ENCODE measurements around the gene ENTPD2.

DNA sequence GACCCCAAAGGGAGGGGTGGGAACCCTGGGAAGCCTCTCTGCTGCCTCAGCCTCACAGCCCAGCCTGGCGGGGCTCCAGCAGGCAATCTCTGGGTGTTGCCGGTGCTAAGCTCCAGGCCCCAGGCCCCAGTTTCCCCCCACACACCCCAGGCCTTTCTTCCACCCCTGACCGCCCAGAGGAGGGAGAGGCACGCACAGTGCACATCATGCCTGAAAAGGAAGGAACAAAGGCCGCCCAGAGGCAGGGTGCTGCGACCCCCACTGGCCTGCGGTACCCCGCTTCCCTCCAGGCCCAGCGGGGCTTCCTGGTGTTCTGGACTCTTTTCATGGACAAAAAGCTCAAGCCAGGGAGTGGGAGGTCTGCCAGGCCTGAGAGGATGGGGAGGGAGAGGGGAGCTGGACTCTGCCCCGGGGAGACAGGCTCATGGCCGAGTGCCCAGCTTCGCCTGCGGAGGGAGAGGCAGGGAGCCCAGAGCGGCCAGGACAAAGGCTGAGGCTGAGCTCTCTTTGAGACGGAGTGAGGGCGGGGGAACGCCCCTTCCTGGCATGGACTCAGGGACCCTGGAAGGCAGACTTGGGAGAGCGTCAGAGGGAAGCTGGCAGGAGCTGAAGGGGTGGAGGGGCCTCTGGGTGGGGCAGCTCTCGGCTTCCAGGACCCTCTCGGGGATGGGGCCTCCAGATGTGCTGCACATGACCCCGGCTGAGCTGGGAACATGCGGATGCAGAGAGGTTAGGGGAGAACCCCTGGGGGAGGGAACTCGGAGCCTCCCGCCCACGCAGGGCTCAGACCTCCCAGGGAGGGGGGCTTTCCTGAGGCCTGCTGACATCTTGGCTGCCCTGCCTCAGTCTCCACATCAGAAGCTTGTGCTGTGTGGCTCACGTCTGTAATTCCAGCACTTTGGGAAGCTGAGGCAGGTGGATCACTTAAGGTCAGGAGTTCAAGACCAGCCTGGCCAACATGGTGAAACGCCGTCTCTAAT lies 1.8 kb upstream of the ENTPD2 start:
- TF ChIP-seq, protein P1, sequence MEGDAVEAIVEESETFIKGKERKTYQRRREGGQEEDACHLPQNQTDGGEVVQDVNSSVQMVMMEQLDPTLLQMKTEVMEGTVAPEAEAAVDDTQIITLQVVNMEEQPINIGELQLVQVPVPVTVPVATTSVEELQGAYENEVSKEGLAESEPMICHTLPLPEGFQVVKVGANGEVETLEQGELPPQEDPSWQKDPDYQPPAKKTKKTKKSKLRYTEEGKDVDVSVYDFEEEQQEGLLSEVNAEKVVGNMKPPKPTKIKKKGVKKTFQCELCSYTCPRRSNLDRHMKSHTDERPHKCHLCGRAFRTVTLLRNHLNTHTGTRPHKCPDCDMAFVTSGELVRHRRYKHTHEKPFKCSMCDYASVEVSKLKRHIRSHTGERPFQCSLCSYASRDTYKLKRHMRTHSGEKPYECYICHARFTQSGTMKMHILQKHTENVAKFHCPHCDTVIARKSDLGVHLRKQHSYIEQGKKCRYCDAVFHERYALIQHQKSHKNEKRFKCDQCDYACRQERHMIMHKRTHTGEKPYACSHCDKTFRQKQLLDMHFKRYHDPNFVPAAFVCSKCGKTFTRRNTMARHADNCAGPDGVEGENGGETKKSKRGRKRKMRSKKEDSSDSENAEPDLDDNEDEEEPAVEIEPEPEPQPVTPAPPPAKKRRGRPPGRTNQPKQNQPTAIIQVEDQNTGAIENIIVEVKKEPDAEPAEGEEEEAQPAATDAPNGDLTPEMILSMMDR (conservative IDR thresholded peaks at IDR 0.05; ENCODE audit: low read depth in 2 of 2), result no peak
- TF ChIP-seq EZH2phosphoT487 (IDR thresholded peaks at IDR 0.05; ENCODE audit: unreplicated experiment) (no peak), POLR2AphosphoS5 (IDR thresholded peaks at IDR 0.05; ENCODE audit: low read depth) (no peak)
